Karpas-422 (cell line): ENCODE data around the gene IL1R2. TPM values are rescaled to one million over a fixed set of nuclear protein-coding genes. Genes with fewer than 3 reads are reported as not detected.

Source experiments
- DNase-seq: peaks from one replicate; pipeline ENCODE4 v3.0.0-alpha.2; 2015
- H2AFZ ChIP-seq: fragments of 200-600 bp; sonication (generic); 2 replicates; pipeline ENCODE4 v1.6.1; 2014; ENCODE audit warnings: antibody characterized with exemption, low read length, mixed read lengths
- H3K27ac ChIP-seq: fragments of 200-600 bp; sonication (generic); 2 replicates; pipeline ENCODE4 v1.5.1; 2014; ENCODE audit warnings: mild to moderate bottlenecking, low read length, moderate library complexity
- H3K27me3 ChIP-seq: fragments of 200-600 bp; sonication (generic); 2 replicates; pipeline ENCODE4 v1.6.1; 2014; ENCODE audit warnings: low read length, mixed read lengths
- H3K36me3 ChIP-seq: fragments of 200-600 bp; sonication (generic); 2 replicates; pipeline ENCODE4 v1.6.1; 2014; ENCODE audit warnings: low read length, mixed read lengths; ENCODE audit not compliant: insufficient read depth
- H3K4me1 ChIP-seq: fragments of 200-600 bp; sonication (generic); 2 replicates; pipeline ENCODE4 v1.6.1; 2014; ENCODE audit warnings: mild to moderate bottlenecking, low read length, mixed read lengths
- H3K4me2 ChIP-seq: fragments of 200-600 bp; sonication (generic); 2 replicates; pipeline ENCODE4 v1.6.1; 2014; ENCODE audit warnings: low read length, low read depth, mild to moderate bottlenecking; ENCODE audit not compliant: poor library complexity, severe bottlenecking
- H3K4me3 ChIP-seq: fragments of 200-600 bp; sonication (generic); 2 replicates; pipeline ENCODE4 v1.5.1; 2014; ENCODE audit warnings: mild to moderate bottlenecking, antibody characterized with exemption, low read length, mixed read lengths
- H3K79me2 ChIP-seq: fragments of 200-600 bp; sonication (generic); 2 replicates; pipeline ENCODE4 v1.6.1; 2014; ENCODE audit warnings: mild to moderate bottlenecking, low read length, mixed read lengths
- H3K9ac ChIP-seq: fragments of 200-600 bp; sonication (generic); 2 replicates; pipeline ENCODE4 v1.6.0; 2014; ENCODE audit warnings: low read length
- H3K9me2 ChIP-seq: fragments of 200-600 bp; sonication (generic), shearing (Covaris generic); replicated peaks from 2 replicates; pipeline ENCODE4 v1.6.0; 2014; ENCODE audit warnings: mild to moderate bottlenecking, low read length, moderate library complexity; ENCODE audit not compliant: insufficient read depth
- H3K9me3 ChIP-seq: fragments of 300-700, 200-600 bp; sonication (generic); 2 replicates; pipeline ENCODE4 v1.6.1; 2014; ENCODE audit warnings: low read length, mixed read lengths
- H4K20me1 ChIP-seq: fragments of 200-600 bp; sonication (generic); 2 replicates; pipeline ENCODE4 v1.6.1; 2014; ENCODE audit warnings: mild to moderate bottlenecking, antibody characterized with exemption, low read length, low read depth; ENCODE audit not compliant: insufficient read depth
- total RNA-seq: library from RNA; depleted of rRNA; stranded (reverse); fragments of >200 nt; shearing (Covaris generic); gene quantifications from 2 replicates; pipeline ENCODE4 v1.2.3, GENCODE V29; 2014; ENCODE audit warnings: low replicate concordance

The IL1R2 gene
- total RNA-seq, 1 experiment from 2014 or later: not detected

- Histone ChIP-seq H3K9ac (no peak overlapping the region), H3K4me2 (no peak overlapping the region), H3K27me3 (no peaks in the 10 kb centered on the region), H3K79me2 (no peaks in the 10 kb centered on the region), H3K27ac (no peak overlapping the region), H2AFZ (no peak overlapping the region), H3K4me1 (no peaks in the 10 kb centered on the region), H3K36me3 (no peaks in the 10 kb centered on the region), H3K4me3 (no peak overlapping the region), H3K9me2 (no peaks in the 10 kb centered on the region), H4K20me1 (no peaks in the 10 kb centered on the region), H3K9me3 (no peaks in the 10 kb centered on the region)
- DNase-seq: no peak
These were observed 32.6 kb downstream of the IL1R2 start for GRCh38 chr2:102024410-102024809.

GRCh38 chr2:102025016-102025501 lies 33.3 kb downstream of the IL1R2 start:
- Histone ChIP-seq H2AFZ (no peak overlapping the region), H3K79me2 (no peaks in the 10 kb centered on the region), H3K4me3 (no peak overlapping the region), H3K9me3 (no peaks in the 10 kb centered on the region), H3K9ac (no peak overlapping the region), H4K20me1 (no peaks in the 10 kb centered on the region), H3K27me3 (no peaks in the 10 kb centered on the region), H3K27ac (no peak overlapping the region), H3K9me2 (no peaks in the 10 kb centered on the region), H3K4me2 (no peak overlapping the region), H3K36me3 (no peaks in the 10 kb centered on the region), H3K4me1 (no peaks in the 10 kb centered on the region)
- no peak for DNase-seq

GRCh38 chr2:102025583-102026267 lies 34.0 kb downstream of the IL1R2 start:
- no peaks in the 10 kb centered on the region for H3K9me2 ChIP-seq
- H3K4me1 ChIP-seq: no peaks in the 10 kb centered on the region
- H3K4me3 ChIP-seq: no peak overlapping the region
- DNase-seq: no peak
- H3K9me3 ChIP-seq: no peaks in the 10 kb centered on the region
- no peak overlapping the region for H2AFZ ChIP-seq
- no peaks in the 10 kb centered on the region for H3K27me3 ChIP-seq
- no peak overlapping the region for H3K9ac ChIP-seq
- no peaks in the 10 kb centered on the region for H3K79me2 ChIP-seq
- H3K36me3 ChIP-seq: no peaks in the 10 kb centered on the region
- no peaks in the 10 kb centered on the region for H4K20me1 ChIP-seq
- no peak overlapping the region for H3K4me2 ChIP-seq
- no peak overlapping the region for H3K27ac ChIP-seq

- DNase-seq: no peak
- H3K79me2 ChIP-seq: no peaks in the 10 kb centered on the region
- H3K4me3 ChIP-seq: no peak overlapping the region
- H3K27ac ChIP-seq: no peak overlapping the region
- H3K27me3 ChIP-seq: no peaks in the 10 kb centered on the region
- no peaks in the 10 kb centered on the region for H3K9me3 ChIP-seq
- no peaks in the 10 kb centered on the region for H4K20me1 ChIP-seq
- H3K9me2 ChIP-seq: no peaks in the 10 kb centered on the region
- H3K36me3 ChIP-seq: no peaks in the 10 kb centered on the region
- H3K4me1 ChIP-seq: no peaks in the 10 kb centered on the region
- H3K4me2 ChIP-seq: no peak overlapping the region
- H2AFZ ChIP-seq: no peak overlapping the region
- no peak overlapping the region for H3K9ac ChIP-seq
These were observed 35.5 kb downstream of the IL1R2 start for GRCh38 chr2:102027036-102027980.

- H3K27ac ChIP-seq: no peak overlapping the region
- no peak overlapping the region for H3K4me2 ChIP-seq
- H2AFZ ChIP-seq: no peak overlapping the region
- H3K79me2 ChIP-seq: no peaks in the 10 kb centered on the region
- H4K20me1 ChIP-seq: no peaks in the 10 kb centered on the region
- no peaks in the 10 kb centered on the region for H3K9me2 ChIP-seq
- H3K36me3 ChIP-seq: no peaks in the 10 kb centered on the region
- no peak overlapping the region for H3K4me3 ChIP-seq
- no peaks in the 10 kb centered on the region for H3K4me1 ChIP-seq
- no peaks in the 10 kb centered on the region for H3K9me3 ChIP-seq
- H3K27me3 ChIP-seq: no peaks in the 10 kb centered on the region
- no peak overlapping the region for H3K9ac ChIP-seq
- no peak for DNase-seq
These were observed 36.7 kb downstream of the IL1R2 start for GRCh38 chr2:102028470-102028869.

GRCh38 chr2:102029405-102029804 lies 37.6 kb downstream of the IL1R2 start:
- no peaks in the 10 kb centered on the region for H3K9me3 ChIP-seq
- H3K27me3 ChIP-seq: no peaks in the 10 kb centered on the region
- H3K79me2 ChIP-seq: no peaks in the 10 kb centered on the region
- H3K4me1 ChIP-seq: no peaks in the 10 kb centered on the region
- no peak overlapping the region for H3K27ac ChIP-seq
- H2AFZ ChIP-seq: no peak overlapping the region
- no peak for DNase-seq
- H3K9me2 ChIP-seq: no peaks in the 10 kb centered on the region
- no peaks in the 10 kb centered on the region for H4K20me1 ChIP-seq
- H3K4me3 ChIP-seq: no peak overlapping the region
- H3K4me2 ChIP-seq: no peak overlapping the region
- H3K36me3 ChIP-seq: no peaks in the 10 kb centered on the region
- no peak overlapping the region for H3K9ac ChIP-seq

- no peak overlapping the region for H3K9ac ChIP-seq
- no peaks in the 10 kb centered on the region for H3K36me3 ChIP-seq
- no peak overlapping the region for H3K4me3 ChIP-seq
- no peak overlapping the region for H2AFZ ChIP-seq
- H3K27me3 ChIP-seq: no peaks in the 10 kb centered on the region
- no peak overlapping the region for H3K27ac ChIP-seq
- no peaks in the 10 kb centered on the region for H4K20me1 ChIP-seq
- no peaks in the 10 kb centered on the region for H3K4me1 ChIP-seq
- DNase-seq: no peak
- no peaks in the 10 kb centered on the region for H3K9me3 ChIP-seq
- H3K9me2 ChIP-seq: no peaks in the 10 kb centered on the region
- no peaks in the 10 kb centered on the region for H3K79me2 ChIP-seq
- no peak overlapping the region for H3K4me2 ChIP-seq
These were observed 38.2 kb downstream of the IL1R2 start for GRCh38 chr2:102029952-102030351.

- no peak overlapping the region for H3K4me3 ChIP-seq
- H3K36me3 ChIP-seq: no peaks in the 10 kb centered on the region
- H4K20me1 ChIP-seq: no peaks in the 10 kb centered on the region
- no peak overlapping the region for H3K27ac ChIP-seq
- H3K9ac ChIP-seq: no peak overlapping the region
- DNase-seq: no peak
- no peaks in the 10 kb centered on the region for H3K79me2 ChIP-seq
- H3K4me1 ChIP-seq: no peaks in the 10 kb centered on the region
- H3K9me3 ChIP-seq: no peaks in the 10 kb centered on the region
- H3K4me2 ChIP-seq: no peak overlapping the region
- H3K9me2 ChIP-seq: no peaks in the 10 kb centered on the region
- H3K27me3 ChIP-seq: no peaks in the 10 kb centered on the region
- H2AFZ ChIP-seq: no peak overlapping the region
These were observed 38.7 kb downstream of the IL1R2 start for GRCh38 chr2:102030502-102030854.
